ENCODE data around the gene SAP25. TPM values are rescaled to one million over a fixed set of nuclear protein-coding genes. Genes with fewer than 3 reads are reported as not detected.

SAP25 gene
- total RNA-seq, 6 experiments from 2014 or later = 0.40 to 0.87 (median 0.55) TPM; not detected in 3

- Mint-ChIP-seq H3K4me1 (ENCODE audit: low read depth) (peaks cover 12% of the 10 kb centered on the region; the same call in 1 of the 2 replicates), H3K27ac (no peak overlapping the region), H3K36me3 (ENCODE audit: low read depth) (no peaks in the 10 kb centered on the region), H3K4me3 (no peak overlapping the region; the same call in 1 of the 2 replicates), H3K27me3 (ENCODE audit: insufficient read depth) (peaks cover 19% of the 10 kb centered on the region), H3K9me3 (no peaks in the 10 kb centered on the region)
- no peak for DNase-seq
- TF ChIP-seq CTCF (IDR thresholded peaks at IDR 0.05) = no peak
These were observed 1.9 kb downstream of the SAP25 start for GRCh38 chr7:100571829-100572116.

GRCh38 chr7:100570954-100571828 lies 2.5 kb downstream of the SAP25 start:
- no peak for TF ChIP-seq CTCF (IDR thresholded peaks at IDR 0.05)
- no peaks in the 10 kb centered on the region for H3K9me3 Mint-ChIP-seq
- H3K4me3 Mint-ChIP-seq = no peak overlapping the region
- H3K4me1 Mint-ChIP-seq (ENCODE audit: low read depth) = peaks cover 15% of the 10 kb centered on the region; the same call in 1 of the 2 replicates
- H3K27me3 Mint-ChIP-seq (ENCODE audit: insufficient read depth) = peaks cover 17% of the 10 kb centered on the region
- no peak for DNase-seq
- H3K27ac Mint-ChIP-seq = no peak overlapping the region
- no peaks in the 10 kb centered on the region for H3K36me3 Mint-ChIP-seq (ENCODE audit: low read depth)

GRCh38 chr7:100568896-100569844 lies 4.5 kb downstream of the SAP25 start:
- Mint-ChIP-seq H3K27me3 (ENCODE audit: insufficient read depth) (peaks cover 13% of the 10 kb centered on the region), H3K27ac (no peak overlapping the region)

GRCh38 chr7:100568176-100568895 lies 5.4 kb downstream of the SAP25 start:
- Mint-ChIP-seq H3K4me3 (no peak overlapping the region), H3K27me3 (ENCODE audit: insufficient read depth) (peaks cover 13% of the 10 kb centered on the region), H3K36me3 (ENCODE audit: low read depth) (no peaks in the 10 kb centered on the region), H3K27ac (no peak overlapping the region), H3K9me3 (no peaks in the 10 kb centered on the region), H3K4me1 (ENCODE audit: low read depth) (peaks cover 15% of the 10 kb centered on the region; the same call in 1 of the 2 replicates)
- DNase-seq = no peak
- no peak for TF ChIP-seq CTCF (IDR thresholded peaks at IDR 0.05)

More at GRCh38 chr7:100568896-100569844, 4.5 kb downstream of the SAP25 start:
- Mint-ChIP-seq H3K9me3 (no peaks in the 10 kb centered on the region), H3K36me3 (ENCODE audit: low read depth) (no peaks in the 10 kb centered on the region), H3K4me3 (no peak overlapping the region), H3K4me1 (ENCODE audit: low read depth) (peaks cover 15% of the 10 kb centered on the region; the same call in 1 of the 2 replicates)
- no peak for DNase-seq
- peak; percentile 67 for TF ChIP-seq CTCF (IDR thresholded peaks at IDR 0.05)

GRCh38 chr7:100567751-100568175 lies 5.9 kb downstream of the SAP25 start:
- Mint-ChIP-seq H3K4me3 (no peak overlapping the region), H3K36me3 (ENCODE audit: low read depth) (no peaks in the 10 kb centered on the region), H3K4me1 (ENCODE audit: low read depth) (peaks cover 15% of the 10 kb centered on the region; the same call in 1 of the 2 replicates), H3K27me3 (ENCODE audit: insufficient read depth) (peaks cover 13% of the 10 kb centered on the region), H3K27ac (no peak overlapping the region), H3K9me3 (no peaks in the 10 kb centered on the region)
- DNase-seq = no peak
- TF ChIP-seq CTCF (IDR thresholded peaks at IDR 0.05) = no peak
